ENCODE measurements around the gene BCAS4.

The BCAS4 gene

GRCh38 chr20:50854506-50855249 lies 59.8 kb downstream of the BCAS4 start:
- no peak for TF ChIP-seq CTCF (IDR thresholded peaks at IDR 0.05; ENCODE audit: borderline replicate concordance, insufficient read depth, low read depth, low read length)
- H3K4me3 ChIP-seq (ENCODE audit: low read depth, low read length) = no peak overlapping the region

GRCh38 chr20:50855498-50856474 lies 60.9 kb downstream of the BCAS4 start:
- no peak for TF ChIP-seq CTCF (IDR thresholded peaks at IDR 0.05; ENCODE audit: borderline replicate concordance, insufficient read depth, low read depth, low read length)
- no peak overlapping the region for H3K4me3 ChIP-seq (ENCODE audit: low read depth, low read length)

GRCh38 chr20:50856475-50857041 lies 61.7 kb downstream of the BCAS4 start:
- TF ChIP-seq CTCF (IDR thresholded peaks at IDR 0.05; ENCODE audit: borderline replicate concordance, insufficient read depth, low read depth, low read length) = no peak
- no peak overlapping the region for H3K4me3 ChIP-seq (ENCODE audit: low read depth, low read length)

GRCh38 chr20:50857348-50857747 lies 62.5 kb downstream of the BCAS4 start:
- TF ChIP-seq CTCF (IDR thresholded peaks at IDR 0.05; ENCODE audit: borderline replicate concordance, insufficient read depth, low read depth, low read length) = no peak
- no peak overlapping the region for H3K4me3 ChIP-seq (ENCODE audit: low read depth, low read length)

- no peak overlapping the region for H3K4me3 ChIP-seq (ENCODE audit: low read depth, low read length)
- no peak for TF ChIP-seq CTCF (IDR thresholded peaks at IDR 0.05; ENCODE audit: borderline replicate concordance, insufficient read depth, low read depth, low read length)
Observed at GRCh38 chr20:50858525-50858924, 63.7 kb downstream of the BCAS4 start.

- H3K4me3 ChIP-seq (ENCODE audit: low read depth, low read length) = no peak overlapping the region
- TF ChIP-seq CTCF (IDR thresholded peaks at IDR 0.05; ENCODE audit: borderline replicate concordance, insufficient read depth, low read depth, low read length) = no peak
Observed at GRCh38 chr20:50859161-50859560, 64.3 kb downstream of the BCAS4 start.

Data from GM12875 (cell line).